Activated CD4-positive, alpha-beta memory T cell treated with anti-CD3 and anti-CD28 coated beads for 36 hours (primary cell): ENCODE measurements around the gene POU3F1. TPM values are rescaled to one million over a fixed set of nuclear protein-coding genes. Genes with fewer than 3 reads are reported as not detected.
A peak's percentile ranks its signal among the peaks of the same experiment; 100 is the strongest.
"Not testable (repeated sequence)": the region's sequence is repeated elsewhere in the genome, so short reads cannot be mapped to it uniquely, and the experiment has no call there.

Experiments
- CTCF ChIA-PET: fragments of 350-600 bp; sonication (Branson Sonifier 250); formaldehyde crosslinking; loops from one replicate; lab custom pipeline; 2021; ENCODE audit warnings: antibody characterized with exemption, inconsistent platforms; lab: Charles Lee
- POLR2A ChIA-PET: fragments of 350-600 bp; sonication (Branson Sonifier 250); formaldehyde crosslinking; loops from one replicate; lab custom pipeline; 2021; ENCODE audit warnings: antibody characterized with exemption; lab: Charles Lee
- DNase-seq: peaks from one replicate; pipeline ENCODE4 v3.0.0-alpha.2; 2020
- H3K27ac Mint-ChIP-seq: one replicate; pipeline ENCODE4 v1.8.0; 2021; ENCODE audit warnings: mixed read lengths
- H3K27me3 Mint-ChIP-seq: one replicate; pipeline ENCODE4 v1.8.0; 2021; ENCODE audit warnings: mixed read lengths
- H3K36me3 Mint-ChIP-seq: one replicate; pipeline ENCODE4 v1.8.0; 2021; ENCODE audit warnings: mixed read lengths
- H3K4me1 Mint-ChIP-seq: one replicate; pipeline ENCODE4 v1.8.0; 2021; ENCODE audit warnings: low read depth, mixed read lengths
- H3K4me3 Mint-ChIP-seq: one replicate; pipeline ENCODE4 v1.8.0; 2021; ENCODE audit warnings: mild to moderate bottlenecking, mixed read lengths
- H3K9me3 Mint-ChIP-seq: one replicate; pipeline ENCODE4 v1.8.0; 2021; ENCODE audit warnings: mixed read lengths
- intact Hi-C: fragments of 100-400 bp; cut with micrococcal nuclease; formaldehyde crosslinking; loops from one replicate; pipeline ENCODE4 v1.15.1; 2023
- total RNA-seq, 2 experiments: library from RNA; stranded (reverse); gene quantifications; one replicate each; pipeline ENCODE4 v1.2.3, GENCODE V29; 2021

POU3F1 gene
- total RNA-seq, 2 experiments from 2014 or later: 0.26 to 0.36 TPM

GRCh38 chr1:38044221-38045215 lies 2.1 kb downstream of the POU3F1 start:
- peaks cover 55% of the 10 kb centered on the region for H3K27me3 Mint-ChIP-seq
- ChIA-PET POLR2A (interaction anchor here (0.9 to 1.6 kb wide), 2 partner anchors 16 kb away, joined by 4 to 7 read pairs; no protein-coding TSS in a partner anchor), CTCF (interaction anchor here (0.7 to 1.1 kb wide), 2 partner anchors 13 to 184 kb away, joined by 3 read pairs; no protein-coding TSS in a partner anchor)
- H3K4me1 Mint-ChIP-seq: peaks cover 7% of the 10 kb centered on the region
- DNase-seq: no peak
- no peaks in the 10 kb centered on the region for H3K36me3 Mint-ChIP-seq
- H3K9me3 Mint-ChIP-seq: no peaks in the 10 kb centered on the region
- H3K27ac Mint-ChIP-seq: no peak overlapping the region
- intact Hi-C loops: no loop called here
- peak overlapping the region; percentile 48 for H3K4me3 Mint-ChIP-seq

- CTCF ChIA-PET: interaction anchor here (0.7 to 1.9 kb wide), 5 partner anchors 14 to 29 kb away, joined by 3 to 7 read pairs (median 4); no protein-coding TSS in a partner anchor
- Mint-ChIP-seq H3K4me1 (peaks cover 7% of the 10 kb centered on the region), H3K36me3 (no peaks in the 10 kb centered on the region), H3K9me3 (no peaks in the 10 kb centered on the region), H3K4me3 (no peak overlapping the region), H3K27ac (no peak overlapping the region), H3K27me3 (peaks cover 57% of the 10 kb centered on the region)
- no peak for DNase-seq
- POLR2A ChIA-PET: interaction anchor here (0.9 to 1.5 kb wide), 2 partner anchors 13 to 15 kb away, joined by 4 to 7 read pairs; no protein-coding TSS in a partner anchor
- intact Hi-C loops: no loop called here
These were observed 3.4 kb downstream of the POU3F1 start for GRCh38 chr1:38043036-38043747.

- intact Hi-C loops: no loop called here
- CTCF ChIA-PET: interaction anchor here (0.9 to 1.9 kb wide), 4 partner anchors 14 to 30 kb away, joined by 3 to 7 read pairs (median 4); no protein-coding TSS in a partner anchor
- H3K36me3 Mint-ChIP-seq: no peaks in the 10 kb centered on the region
- peaks cover 49% of the 10 kb centered on the region for H3K27me3 Mint-ChIP-seq
- POLR2A ChIA-PET: interaction anchor here (1.5 kb wide), 1 partner anchor 12 kb away, joined by 7 read pairs; no protein-coding TSS in a partner anchor
- H3K4me1 Mint-ChIP-seq: peaks cover 7% of the 10 kb centered on the region
- no peak overlapping the region for H3K4me3 Mint-ChIP-seq
- no peaks in the 10 kb centered on the region for H3K9me3 Mint-ChIP-seq
- no peak overlapping the region for H3K27ac Mint-ChIP-seq
- DNase-seq: no peak
These were observed 4.4 kb downstream of the POU3F1 start for GRCh38 chr1:38041936-38042834.

GRCh38 chr1:38039331-38040088 lies 7.1 kb downstream of the POU3F1 start:
- peaks cover 4% of the 10 kb centered on the region for H3K4me1 Mint-ChIP-seq
- no peak overlapping the region for H3K4me3 Mint-ChIP-seq
- peaks cover 43% of the 10 kb centered on the region for H3K27me3 Mint-ChIP-seq
- H3K27ac Mint-ChIP-seq: no peak overlapping the region
- no peaks in the 10 kb centered on the region for H3K36me3 Mint-ChIP-seq
- ChIA-PET CTCF (interaction anchor here (1.0 to 1.4 kb wide), 2 partner anchors 9 to 28 kb away, joined by 3 to 4 read pairs; no protein-coding TSS in a partner anchor), POLR2A (no interaction called here)
- intact Hi-C loops: loop anchor here (10.0 kb wide), 1 partner anchor 1155 kb away; no protein-coding TSS in a partner anchor
- no peak for DNase-seq
- H3K9me3 Mint-ChIP-seq: no peaks in the 10 kb centered on the region

GRCh38 chr1:38038861-38039260 lies 7.7 kb downstream of the POU3F1 start:
- no peak overlapping the region for H3K4me3 Mint-ChIP-seq
- CTCF ChIA-PET: interaction anchor here (1.4 to 2.3 kb wide), 3 partner anchors 9 to 33 kb away, joined by 4 to 12 read pairs (median 5); no protein-coding TSS in a partner anchor
- no peak overlapping the region for H3K27ac Mint-ChIP-seq
- DNase-seq: no peak
- no peaks in the 10 kb centered on the region for H3K36me3 Mint-ChIP-seq
- POLR2A ChIA-PET: no interaction called here
- intact Hi-C loops: loop anchor here (10.0 kb wide), 1 partner anchor 1156 kb away; no protein-coding TSS in a partner anchor
- peaks cover 39% of the 10 kb centered on the region for H3K27me3 Mint-ChIP-seq
- peaks cover under 1% of the 10 kb centered on the region for H3K4me1 Mint-ChIP-seq
- no peaks in the 10 kb centered on the region for H3K9me3 Mint-ChIP-seq

GRCh38 chr1:38037221-38037939 lies 9.2 kb downstream of the POU3F1 start:
- POLR2A ChIA-PET: no interaction called here
- CTCF ChIA-PET: interaction anchor here (0.7 to 2.3 kb wide), 4 partner anchors 9 to 1524 kb away, joined by 3 to 12 read pairs (median 5); partner anchors contain the start of gene POU3F1
- DNase-seq: peak; percentile 28
- Mint-ChIP-seq H3K4me3 (no peak overlapping the region), H3K9me3 (no peaks in the 10 kb centered on the region), H3K27ac (no peak overlapping the region), H3K27me3 (peaks cover 26% of the 10 kb centered on the region), H3K4me1 (no peaks in the 10 kb centered on the region), H3K36me3 (no peaks in the 10 kb centered on the region)
- intact Hi-C loops: loop anchor here (10.0 kb wide), 1 partner anchor 1157 kb away; no protein-coding TSS in a partner anchor

- ChIA-PET POLR2A (no interaction called here), CTCF (no interaction called here)
- Mint-ChIP-seq H3K27ac (no peak overlapping the region), H3K4me3 (no peak overlapping the region), H3K36me3 (no peaks in the 10 kb centered on the region), H3K27me3 (peaks cover 8% of the 10 kb centered on the region), H3K4me1 (peaks cover 20% of the 10 kb centered on the region), H3K9me3 (no peaks in the 10 kb centered on the region)
- DNase-seq: no peak
- intact Hi-C loops: loop anchor here (10.0 kb wide), 1 partner anchor 1160 kb away; no protein-coding TSS in a partner anchor
These were observed 11.7 kb downstream of the POU3F1 start for GRCh38 chr1:38034871-38035270.

GRCh38 chr1:38032992-38033391 lies 13.6 kb downstream of the POU3F1 start:
- H3K9me3 Mint-ChIP-seq, H3K4me3 Mint-ChIP-seq, DNase-seq, POLR2A ChIA-PET, H3K27me3 Mint-ChIP-seq, H3K36me3 Mint-ChIP-seq, H3K27ac Mint-ChIP-seq: not testable (repeated sequence)
- peaks cover 37% of the 10 kb centered on the region for H3K4me1 Mint-ChIP-seq
- intact Hi-C loops: loop anchor here (10.0 kb wide), 1 partner anchor 1162 kb away; no protein-coding TSS in a partner anchor
- CTCF ChIA-PET: interaction anchor here (1.5 kb wide), 1 partner anchor 39 kb away, joined by 6 read pairs; no protein-coding TSS in a partner anchor

- DNase-seq: no peak
- Mint-ChIP-seq H3K4me3 (no peak overlapping the region), H3K4me1 (peaks cover 51% of the 10 kb centered on the region)
These were observed 15.1 kb downstream of the POU3F1 start for GRCh38 chr1:38031513-38031866.

More at GRCh38 chr1:38031513-38031866, 15.1 kb downstream of the POU3F1 start:
- intact Hi-C loops: loop anchor here (10.0 kb wide), 1 partner anchor 1163 kb away; no protein-coding TSS in a partner anchor
- peaks cover 3% of the 10 kb centered on the region for H3K36me3 Mint-ChIP-seq
- POLR2A ChIA-PET: no interaction called here
- peak overlapping the region; percentile 48 for H3K27ac Mint-ChIP-seq
- H3K27me3 Mint-ChIP-seq: no peaks in the 10 kb centered on the region
- CTCF ChIA-PET: no interaction called here
- H3K9me3 Mint-ChIP-seq: no peaks in the 10 kb centered on the region
